ENCODE data around the gene FRMD4A.

DNA sequence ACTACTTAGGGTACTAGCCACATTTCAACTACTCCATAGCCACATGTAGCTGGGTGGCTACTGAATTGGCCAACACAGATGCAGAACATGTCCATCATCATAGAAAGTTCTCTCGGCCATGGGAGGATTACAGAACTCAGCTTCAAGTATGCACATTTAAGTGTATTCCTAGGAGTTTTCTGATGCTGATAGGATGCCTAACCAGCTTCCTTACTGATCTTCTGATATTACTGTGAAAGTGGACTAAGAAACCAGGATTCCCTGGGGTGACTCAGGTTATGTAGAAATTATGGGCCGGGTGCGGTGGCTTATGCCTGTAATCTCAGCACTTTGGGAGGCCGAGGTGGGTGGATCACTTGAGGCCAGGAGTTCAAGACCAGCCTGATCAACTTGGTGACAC lies 125.5 kb downstream of the FRMD4A start:
- TF ChIP-seq, protein P1, sequence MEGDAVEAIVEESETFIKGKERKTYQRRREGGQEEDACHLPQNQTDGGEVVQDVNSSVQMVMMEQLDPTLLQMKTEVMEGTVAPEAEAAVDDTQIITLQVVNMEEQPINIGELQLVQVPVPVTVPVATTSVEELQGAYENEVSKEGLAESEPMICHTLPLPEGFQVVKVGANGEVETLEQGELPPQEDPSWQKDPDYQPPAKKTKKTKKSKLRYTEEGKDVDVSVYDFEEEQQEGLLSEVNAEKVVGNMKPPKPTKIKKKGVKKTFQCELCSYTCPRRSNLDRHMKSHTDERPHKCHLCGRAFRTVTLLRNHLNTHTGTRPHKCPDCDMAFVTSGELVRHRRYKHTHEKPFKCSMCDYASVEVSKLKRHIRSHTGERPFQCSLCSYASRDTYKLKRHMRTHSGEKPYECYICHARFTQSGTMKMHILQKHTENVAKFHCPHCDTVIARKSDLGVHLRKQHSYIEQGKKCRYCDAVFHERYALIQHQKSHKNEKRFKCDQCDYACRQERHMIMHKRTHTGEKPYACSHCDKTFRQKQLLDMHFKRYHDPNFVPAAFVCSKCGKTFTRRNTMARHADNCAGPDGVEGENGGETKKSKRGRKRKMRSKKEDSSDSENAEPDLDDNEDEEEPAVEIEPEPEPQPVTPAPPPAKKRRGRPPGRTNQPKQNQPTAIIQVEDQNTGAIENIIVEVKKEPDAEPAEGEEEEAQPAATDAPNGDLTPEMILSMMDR (IDR thresholded peaks at IDR 0.05), result no peak
- TF ChIP-seq ZFX (IDR thresholded peaks at IDR 0.05; ENCODE audit: borderline replicate concordance), result no peak
